RWPE1 (cell line): ENCODE data around the gene KCNQ5.

Source experiments
- CTCF ChIA-PET: fragments of 350-600 bp; sonication (Branson Sonifier 250); formaldehyde crosslinking; extraction: SDS; loops from one replicate; lab custom pipeline; 2021; lab: Yijun Ruan, JAX
- POLR2A ChIA-PET: fragments of 400-600 bp; formaldehyde crosslinking; extraction: SDS; loops from one replicate; lab custom pipeline; 2020; ENCODE audit warnings: antibody characterized with exemption; ENCODE audit not compliant: low non-redundant PET; lab: Yijun Ruan, JAX
- DNase-seq: peaks from one replicate; pipeline ENCODE4 v3.0.0; 2012; ENCODE audit warnings: low spot score
- H3K27ac ChIP-seq: fragments of 450-650 bp; 2 replicates; pipeline ENCODE4 v1.5.1; 2017
- CTCF ChIP-seq: fragments of 450-650 bp; conservative IDR thresholded peaks from 2 replicates; pipeline ENCODE4 v1.5.1; 2017; ENCODE audit warnings: low read depth, mild to moderate bottlenecking

Gene KCNQ5

GRCh38 chr6:72661411-72661810 lies 39.5 kb downstream of the KCNQ5 start:
- H3K27ac ChIP-seq = no peak overlapping the region
- CTCF ChIA-PET = no interaction called here
- no peak for TF ChIP-seq CTCF
- POLR2A ChIA-PET = no interaction called here
- no peak for DNase-seq

- DNase-seq = no peak
- POLR2A ChIA-PET = no interaction called here
- TF ChIP-seq CTCF = no peak
- H3K27ac ChIP-seq = no peak overlapping the region
- CTCF ChIA-PET = no interaction called here
Observed at GRCh38 chr6:72665599-72665998, 43.7 kb downstream of the KCNQ5 start.

- ChIA-PET CTCF (no interaction called here), POLR2A (no interaction called here)
- TF ChIP-seq CTCF = no peak
- no peak overlapping the region for H3K27ac ChIP-seq
- no peak for DNase-seq
Observed at GRCh38 chr6:72669324-72669723, 47.5 kb downstream of the KCNQ5 start.

GRCh38 chr6:72672906-72673305 lies 51.0 kb downstream of the KCNQ5 start:
- ChIA-PET CTCF (no interaction called here), POLR2A (no interaction called here)
- no peak for DNase-seq
- no peak for TF ChIP-seq CTCF
- H3K27ac ChIP-seq = no peak overlapping the region

GRCh38 chr6:72674842-72675241 lies 53.0 kb downstream of the KCNQ5 start:
- ChIA-PET CTCF (no interaction called here), POLR2A (no interaction called here)
- no peak for DNase-seq
- H3K27ac ChIP-seq = no peak overlapping the region
- no peak for TF ChIP-seq CTCF

- CTCF ChIA-PET = no interaction called here
- POLR2A ChIA-PET = no interaction called here
- no peak overlapping the region for H3K27ac ChIP-seq
- TF ChIP-seq CTCF = no peak
- DNase-seq = no peak
Observed at GRCh38 chr6:72675396-72675795, 53.5 kb downstream of the KCNQ5 start.

GRCh38 chr6:72676995-72677394 lies 55.1 kb downstream of the KCNQ5 start:
- no peak for TF ChIP-seq CTCF
- DNase-seq = no peak

More at GRCh38 chr6:72676995-72677394, 55.1 kb downstream of the KCNQ5 start:
- ChIA-PET CTCF (no interaction called here), POLR2A (no interaction called here)
- H3K27ac ChIP-seq = no peak overlapping the region
